Endometrial microvascular endothelial cells (primary cell): Measurements from ENCODE around the gene FBRSL1. TPM values are rescaled to one million over a fixed set of nuclear protein-coding genes. Genes with fewer than 3 reads are reported as not detected.
"Not testable (repeated sequence)": the region's sequence is repeated elsewhere in the genome, so short reads cannot be mapped to it uniquely, and the experiment has no call there.

Experiments
- in situ Hi-C: cut with HindIII; loops from 2 replicates; pipeline ENCODE4 v1.10.0; 2017; ENCODE audit warnings: low sequenced_read_pairs, low pct_unique_long_range_greater_than_20kb; ENCODE audit errors: inconsistent ontology term
- total RNA-seq: library from RNA; depleted of rRNA; stranded (reverse); fragments of >200 nt; gene quantifications from one replicate; pipeline ENCODE4 v1.2.3, GENCODE V29; 2015; ENCODE audit errors: inconsistent ontology term

FBRSL1 gene
- total RNA-seq, 1 donor from 2014 or later, result 8.3 TPM

DNA sequence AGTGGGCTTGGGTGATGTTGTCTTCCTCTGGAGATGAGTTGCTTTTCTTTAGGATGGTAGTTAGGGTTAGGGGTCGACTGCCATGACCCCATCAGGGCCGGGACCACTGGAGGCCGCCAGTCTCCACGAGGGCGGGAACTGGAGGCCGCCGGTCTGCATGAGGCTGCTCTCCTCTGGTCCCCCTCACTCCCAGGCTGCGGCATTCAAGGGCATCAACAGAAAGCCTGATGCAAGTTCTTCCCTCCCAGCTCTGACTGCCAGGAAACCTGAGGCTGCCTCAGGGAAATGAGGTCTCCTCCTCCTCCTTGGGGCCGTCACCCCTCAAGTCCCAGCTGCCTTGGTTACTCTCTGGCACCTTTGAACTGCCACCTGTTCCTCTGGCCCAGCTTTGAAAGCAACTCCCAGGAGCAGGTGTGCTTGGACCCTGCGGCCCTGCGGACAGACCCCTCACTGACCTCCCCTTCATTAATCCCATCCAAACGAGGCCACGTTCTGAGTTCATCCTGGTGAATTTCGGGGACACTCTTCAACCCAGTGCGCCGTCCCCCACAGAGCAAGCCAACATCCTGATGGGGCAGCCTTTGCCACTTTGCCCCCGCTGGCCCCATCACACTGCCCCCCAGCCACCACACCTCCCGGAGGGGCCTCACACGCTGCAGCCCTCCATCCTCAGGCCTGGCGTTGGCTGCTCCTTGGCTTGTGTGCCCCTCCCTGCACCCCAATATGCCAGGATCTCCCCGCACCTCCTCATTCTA is 37.2 kb upstream of the FBRSL1 start:
- in situ Hi-C loops, result no loop called here

DNA sequence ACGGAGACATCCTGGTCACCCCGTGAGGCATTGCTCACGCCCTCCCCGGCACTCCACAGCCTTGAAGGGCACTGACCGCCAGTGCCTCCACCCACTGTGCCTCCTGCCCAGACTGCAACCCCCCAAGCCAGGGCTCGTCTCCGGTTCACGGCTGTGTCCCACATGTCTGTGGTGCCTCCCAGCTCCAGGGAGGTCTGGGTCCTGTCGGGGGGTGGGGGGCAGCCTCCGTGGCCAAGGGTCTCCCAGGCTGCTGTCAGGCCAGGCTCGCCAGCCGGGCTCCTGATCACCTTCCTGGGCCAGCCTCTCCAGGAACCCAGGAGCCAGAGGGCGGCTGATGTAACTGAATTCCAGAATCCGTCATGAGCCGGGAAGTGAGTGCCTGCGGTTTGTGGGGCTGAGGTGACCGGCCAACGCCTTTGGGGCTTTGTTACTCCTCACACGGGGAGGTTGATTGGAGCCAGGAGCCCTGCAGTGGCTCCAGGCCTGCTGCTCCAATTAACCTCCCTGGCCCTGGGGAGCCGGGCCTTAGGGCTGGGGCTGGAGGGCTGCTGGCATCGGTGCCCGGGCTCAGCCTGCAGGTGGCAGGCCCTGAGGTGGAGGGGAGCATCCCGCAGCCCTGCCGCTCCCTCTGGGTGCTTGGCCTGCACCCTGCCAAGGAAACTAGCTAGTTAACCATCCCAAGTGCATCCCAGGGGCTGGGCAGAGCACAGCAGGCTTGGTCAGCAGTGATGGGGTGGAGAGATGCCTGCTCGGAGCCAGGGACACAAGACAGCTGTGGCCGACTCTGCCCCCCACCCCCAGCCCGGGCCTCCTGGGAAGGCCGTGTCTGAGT is 36.4 kb upstream of the FBRSL1 start:
- in situ Hi-C loops, result no loop called here

DNA sequence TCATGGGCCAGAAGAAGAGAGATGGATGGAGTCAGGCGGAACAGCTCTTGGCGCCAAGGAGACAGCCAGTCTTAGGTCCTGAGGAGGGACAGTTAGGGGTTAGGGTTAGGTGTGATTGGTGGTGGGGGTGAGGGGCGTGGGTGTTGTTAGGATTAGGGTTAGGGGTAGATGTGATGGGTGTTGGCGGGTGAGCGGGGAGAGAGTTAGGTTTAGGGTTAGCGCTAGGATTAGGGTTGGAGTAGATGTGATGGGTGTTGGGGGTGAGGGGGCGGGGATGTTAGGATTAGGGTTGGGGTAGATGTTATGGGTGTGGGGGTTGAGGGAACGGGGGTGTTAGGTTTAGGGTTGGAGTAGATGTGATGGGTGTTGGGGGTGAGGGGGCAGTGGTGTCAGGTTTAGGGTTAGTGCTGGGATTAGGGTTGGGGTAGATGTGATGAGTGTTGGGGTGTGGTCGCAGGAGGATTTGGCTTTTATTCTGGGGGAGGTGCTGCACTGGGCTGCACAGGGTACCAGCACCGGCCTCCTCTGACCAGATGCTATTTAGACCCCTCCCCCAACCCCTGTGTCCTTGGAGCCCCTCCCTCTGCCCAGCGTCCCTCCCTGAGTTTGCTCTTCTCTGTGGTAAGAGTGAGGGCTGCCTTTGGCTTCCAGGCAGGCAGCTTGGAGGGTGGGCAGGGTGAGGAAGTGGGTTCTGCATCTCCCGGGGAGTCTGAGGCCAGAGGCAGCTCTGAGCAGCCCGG is 35.6 kb upstream of the FBRSL1 start:
- in situ Hi-C loops, result no loop called here

DNA sequence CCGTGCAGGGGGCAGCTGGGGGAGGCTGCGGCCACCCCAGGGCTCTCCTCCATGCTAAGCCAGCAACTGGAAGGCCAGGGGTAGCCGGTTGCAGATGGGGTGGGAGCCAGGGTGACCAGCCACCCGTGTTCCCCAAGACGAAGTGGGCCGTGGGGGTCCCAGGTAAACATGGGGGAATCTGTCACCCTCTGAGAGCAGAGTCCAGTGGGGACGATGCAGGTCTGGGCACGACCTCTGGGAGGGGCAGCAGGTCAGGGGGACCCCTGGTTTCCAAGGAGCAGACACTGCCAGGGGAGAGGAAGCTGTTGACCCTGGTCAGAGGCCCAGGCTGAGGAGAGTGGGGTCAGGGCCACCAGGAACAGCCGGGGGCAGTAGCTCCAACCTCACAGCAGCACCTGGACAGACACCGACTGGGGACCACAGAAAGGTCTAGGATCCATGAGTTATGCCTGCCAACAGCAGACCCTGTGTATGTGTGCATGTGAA is 35.0 kb upstream of the FBRSL1 start:
- in situ Hi-C loops, result no loop called here

DNA sequence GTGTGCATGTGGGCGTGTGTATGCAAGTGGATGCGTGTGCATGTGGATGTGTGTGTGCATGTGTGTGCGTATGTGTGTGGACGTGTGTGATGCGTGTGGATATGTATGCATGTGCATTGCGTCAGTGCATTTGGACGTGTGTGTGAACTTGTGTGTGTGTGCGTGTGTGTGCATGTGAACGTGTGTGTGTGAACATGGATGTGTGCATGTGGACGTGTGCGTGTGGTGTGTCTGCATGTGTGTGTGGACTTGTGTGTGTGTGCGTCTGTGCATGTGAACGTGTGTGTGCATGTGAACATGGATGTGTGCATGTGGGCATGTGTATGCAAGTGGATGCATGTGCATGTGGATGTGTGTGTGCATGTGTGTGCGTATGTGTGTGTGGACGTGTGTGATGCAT is 34.4 kb upstream of the FBRSL1 start:
- in situ Hi-C loops, result no loop called here

DNA sequence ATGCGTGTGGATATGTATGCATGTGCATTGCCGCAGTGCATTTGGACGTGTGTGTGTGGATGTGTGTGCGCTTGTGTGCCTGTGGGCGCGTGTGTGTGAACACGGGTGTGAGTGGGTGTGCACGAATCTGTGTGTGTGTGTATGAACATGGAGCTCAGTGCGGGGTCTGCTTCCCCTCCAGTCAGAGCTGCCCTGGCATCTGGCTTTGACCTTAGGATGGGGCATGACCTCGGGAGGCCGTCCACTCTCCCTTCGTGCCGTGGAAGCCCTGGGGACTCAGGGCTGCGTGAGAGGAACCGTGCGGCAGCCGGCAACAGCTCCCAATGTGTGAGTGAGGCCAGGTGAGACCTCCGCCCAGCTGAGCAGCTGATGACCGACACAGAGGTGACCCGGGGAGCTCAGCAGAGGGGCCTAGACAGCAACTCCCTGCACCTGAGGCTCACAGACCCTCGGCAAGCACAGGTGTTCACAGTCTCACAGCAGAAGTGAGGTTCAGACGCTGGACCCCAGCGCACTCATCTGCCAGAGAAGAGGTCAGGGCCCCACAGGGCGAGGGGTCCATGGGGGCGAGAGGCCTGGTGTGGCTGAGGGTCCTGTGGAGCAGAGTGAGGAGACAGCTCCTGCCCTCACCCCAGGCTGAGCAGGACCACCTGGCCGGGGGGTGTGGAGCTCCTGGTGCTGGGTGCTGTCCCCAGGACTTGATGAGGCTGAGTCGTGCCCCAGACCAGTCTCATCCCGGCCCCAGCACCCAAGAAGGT is 33.6 kb upstream of the FBRSL1 start:
- in situ Hi-C loops, result no loop called here

DNA sequence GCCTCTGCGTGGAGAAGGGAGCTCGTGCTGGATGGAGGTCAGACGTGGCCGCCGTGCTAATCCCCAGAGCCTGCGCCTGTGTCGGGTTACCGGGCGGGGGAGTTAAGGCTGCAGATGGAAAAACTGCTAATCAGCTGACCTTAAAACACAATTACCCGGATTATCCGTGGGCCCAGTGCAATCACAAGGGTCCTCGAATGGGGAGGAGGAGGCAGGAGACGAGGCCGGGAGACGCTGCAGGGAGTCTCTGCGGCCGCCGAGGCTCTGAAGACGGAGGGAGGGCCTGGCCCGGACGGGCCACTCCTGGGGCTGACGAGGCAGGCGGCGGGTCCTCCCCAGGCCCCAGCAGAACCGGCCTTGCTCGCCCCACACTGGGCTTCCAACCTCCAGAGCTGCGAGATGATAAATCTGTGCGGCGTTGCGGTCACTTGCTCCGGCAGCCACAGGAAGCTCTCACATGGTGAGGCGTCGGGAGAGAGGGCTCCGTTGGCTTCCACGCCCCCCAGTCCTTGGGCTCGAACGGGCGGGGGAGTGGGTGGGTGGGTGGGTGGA is 32.9 kb upstream of the FBRSL1 start:
- in situ Hi-C loops, result no loop called here

DNA sequence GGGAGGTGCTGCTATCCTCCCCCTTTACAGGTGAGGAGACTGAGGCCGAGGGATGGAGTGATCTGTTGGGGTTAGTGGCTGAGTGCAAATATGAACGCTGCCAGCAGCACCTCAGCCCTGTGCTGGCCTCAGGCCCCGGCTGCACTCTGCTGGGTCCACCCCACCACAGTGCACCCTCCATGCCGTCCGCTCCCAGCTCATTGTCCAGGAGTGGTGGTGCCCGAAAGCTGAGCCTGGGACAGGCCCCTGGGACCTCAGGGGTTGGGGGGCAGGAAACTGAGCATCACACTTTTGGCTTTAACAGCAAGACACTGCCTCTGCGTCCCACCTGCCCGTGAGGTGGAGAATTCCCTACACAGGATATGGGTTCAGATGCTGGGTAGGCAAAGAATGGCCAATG is 31.5 kb upstream of the FBRSL1 start:
- in situ Hi-C loops, result no loop called here

DNA sequence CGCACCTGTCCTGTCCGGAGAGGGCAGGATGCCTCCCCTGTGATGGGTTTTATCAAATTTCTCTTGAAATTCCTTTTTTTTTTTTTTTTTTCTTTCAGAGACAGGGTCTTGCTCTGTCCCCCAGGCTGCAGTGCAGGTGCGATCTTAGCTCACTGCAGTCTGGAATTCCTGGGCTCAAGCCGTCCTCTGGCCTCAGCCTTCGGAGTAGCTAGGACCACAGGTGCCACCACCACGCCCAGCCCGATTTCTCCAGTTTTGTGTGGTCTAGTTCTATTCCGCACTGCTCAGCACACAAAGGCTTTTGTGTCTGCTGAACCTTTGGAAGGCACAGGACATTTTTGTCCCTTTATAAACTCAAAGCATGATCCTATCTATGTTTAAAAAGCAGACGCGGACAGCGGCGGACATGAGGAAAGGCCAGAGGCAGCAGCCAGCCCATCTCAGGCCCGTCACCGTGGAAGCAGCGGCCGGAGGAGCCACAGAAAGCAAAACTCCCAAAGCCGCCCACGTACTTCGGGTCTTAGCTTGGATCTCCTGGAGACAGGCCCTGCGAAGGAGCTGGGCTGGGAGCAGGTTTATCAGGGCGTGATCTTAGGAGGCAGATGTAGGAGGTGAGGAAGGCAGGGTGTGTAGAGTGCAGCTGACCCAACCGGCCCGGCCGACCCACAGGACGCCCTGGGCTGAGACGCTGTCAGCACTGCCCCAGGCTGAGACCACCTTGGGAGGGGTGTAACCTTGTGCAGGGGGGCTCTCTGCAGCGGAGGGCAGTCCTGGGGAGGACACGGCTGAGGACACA is 30.9 kb upstream of the FBRSL1 start:
- in situ Hi-C loops, result no loop called here

DNA sequence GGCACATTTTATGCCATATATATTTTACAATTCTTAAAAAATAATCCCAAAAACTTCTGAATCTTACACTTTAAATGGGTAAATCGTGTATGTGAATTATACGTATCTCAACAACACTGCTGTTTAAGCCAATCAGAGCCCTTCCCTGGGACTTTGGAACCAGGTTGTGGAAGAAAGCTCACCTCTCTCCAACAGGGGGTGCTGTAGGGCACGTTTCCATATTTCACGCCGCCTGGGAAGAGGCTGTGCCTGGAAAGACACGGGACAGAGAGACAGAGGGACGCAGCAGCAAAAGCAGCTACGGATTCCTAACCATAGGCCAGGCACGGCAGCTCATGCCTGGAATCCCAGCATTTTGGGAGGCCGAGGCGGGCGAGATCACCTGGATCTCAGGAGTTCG is 29.4 kb upstream of the FBRSL1 start:
- in situ Hi-C loops, result no loop called here

DNA sequence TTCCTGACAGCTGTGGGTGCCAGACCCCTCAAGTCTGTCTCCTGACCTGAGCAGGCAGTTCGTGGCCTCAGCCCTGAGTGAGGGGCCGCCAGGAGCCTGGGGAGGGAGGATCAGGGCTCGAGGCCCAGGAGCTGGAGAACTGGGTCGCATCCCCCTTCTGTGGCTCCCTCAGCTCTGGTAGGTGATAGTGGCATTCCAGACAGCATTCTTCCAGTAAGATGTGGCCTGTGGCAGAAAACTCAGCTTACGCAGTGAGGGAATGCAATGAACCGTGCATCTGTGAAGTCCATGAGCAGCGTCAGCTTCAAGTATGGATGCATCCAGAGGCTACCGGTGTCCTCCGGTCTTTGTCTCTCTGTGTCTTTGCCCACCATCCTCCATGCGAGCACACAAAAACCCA is 28.4 kb upstream of the FBRSL1 start:
- in situ Hi-C loops, result no loop called here

DNA sequence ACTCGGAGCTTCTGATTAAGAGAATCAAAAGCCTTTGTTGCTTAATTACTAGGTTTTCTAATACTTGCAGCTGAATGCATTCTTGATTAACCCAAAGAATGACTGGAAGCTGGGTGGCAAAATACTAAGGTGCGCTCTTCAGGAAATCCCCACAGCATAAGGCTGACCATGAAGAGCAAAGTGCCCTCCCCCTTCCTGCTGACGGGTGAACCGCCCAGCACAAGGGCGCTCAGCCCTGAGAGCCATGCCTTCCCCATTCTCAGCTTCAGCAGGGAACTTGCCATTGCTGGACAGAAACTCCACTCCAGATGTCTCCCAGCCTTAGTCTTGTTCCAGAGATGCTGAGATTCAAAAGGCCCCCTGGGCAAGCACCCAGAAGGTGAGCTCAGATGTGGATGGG is 27.2 kb upstream of the FBRSL1 start:
- in situ Hi-C loops, result no loop called here

DNA sequence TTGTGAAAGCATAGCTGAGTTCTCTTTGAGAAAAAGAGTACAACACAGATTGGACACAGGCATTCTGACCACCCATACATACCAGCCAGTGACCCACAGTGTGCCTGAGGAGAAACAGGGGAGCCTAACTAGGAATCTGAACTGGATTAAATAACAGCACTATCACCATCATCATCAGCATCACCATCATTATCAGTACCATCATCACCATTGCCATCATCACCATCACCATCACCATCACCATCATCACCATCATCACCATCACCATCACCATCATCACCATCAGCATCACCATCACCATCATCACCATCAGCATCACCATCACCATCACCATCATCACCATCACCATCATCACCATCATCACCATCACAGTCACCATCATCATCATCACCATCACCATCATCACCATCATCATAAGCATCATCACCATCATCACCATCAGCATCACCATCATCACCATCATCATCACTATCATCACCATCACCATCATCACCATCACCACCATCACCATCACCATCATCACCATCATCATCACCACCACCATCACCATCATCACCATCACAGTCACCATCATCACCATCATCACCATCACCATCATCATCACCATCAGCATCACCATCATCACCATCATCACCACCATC is 26.5 kb upstream of the FBRSL1 start:
- in situ Hi-C loops, result not testable (repeated sequence)

DNA sequence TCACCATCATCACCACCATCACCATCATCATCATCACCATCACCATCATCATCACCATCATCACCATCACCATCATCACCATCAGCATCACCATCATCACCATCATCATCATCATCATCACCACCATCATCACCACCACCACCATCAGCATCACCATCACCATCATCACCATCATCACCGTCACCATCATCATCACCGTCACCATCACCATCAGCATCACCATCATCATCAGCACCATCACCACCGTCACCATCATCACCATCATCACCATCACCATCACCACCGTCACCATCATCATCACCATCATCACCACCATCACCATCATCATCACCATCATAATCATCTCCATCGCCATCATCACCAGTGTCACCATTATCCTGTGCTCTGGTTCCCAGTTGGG is 25.6 kb upstream of the FBRSL1 start:
- in situ Hi-C loops, result not testable (repeated sequence)

DNA sequence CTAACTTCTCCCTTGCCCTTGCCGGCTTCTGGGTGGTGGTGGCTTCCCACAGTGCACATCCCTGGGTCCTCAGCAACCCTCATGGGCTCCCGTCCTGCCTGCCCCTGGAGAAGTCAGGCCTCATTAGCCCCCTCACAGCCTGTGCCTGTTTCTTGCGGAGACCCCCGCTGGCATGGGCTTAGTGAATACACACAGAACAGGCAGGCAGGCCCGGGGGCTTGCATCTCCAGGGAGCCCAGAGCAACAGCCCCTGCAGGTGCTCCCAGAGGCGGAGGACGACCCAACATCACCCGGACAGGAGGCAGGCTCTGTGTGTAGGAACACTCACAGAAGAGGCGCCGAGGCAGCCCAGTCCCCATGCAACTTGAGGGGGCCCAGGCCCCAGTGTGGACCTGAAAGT is 25.1 kb upstream of the FBRSL1 start:
- in situ Hi-C loops, result no loop called here

DNA sequence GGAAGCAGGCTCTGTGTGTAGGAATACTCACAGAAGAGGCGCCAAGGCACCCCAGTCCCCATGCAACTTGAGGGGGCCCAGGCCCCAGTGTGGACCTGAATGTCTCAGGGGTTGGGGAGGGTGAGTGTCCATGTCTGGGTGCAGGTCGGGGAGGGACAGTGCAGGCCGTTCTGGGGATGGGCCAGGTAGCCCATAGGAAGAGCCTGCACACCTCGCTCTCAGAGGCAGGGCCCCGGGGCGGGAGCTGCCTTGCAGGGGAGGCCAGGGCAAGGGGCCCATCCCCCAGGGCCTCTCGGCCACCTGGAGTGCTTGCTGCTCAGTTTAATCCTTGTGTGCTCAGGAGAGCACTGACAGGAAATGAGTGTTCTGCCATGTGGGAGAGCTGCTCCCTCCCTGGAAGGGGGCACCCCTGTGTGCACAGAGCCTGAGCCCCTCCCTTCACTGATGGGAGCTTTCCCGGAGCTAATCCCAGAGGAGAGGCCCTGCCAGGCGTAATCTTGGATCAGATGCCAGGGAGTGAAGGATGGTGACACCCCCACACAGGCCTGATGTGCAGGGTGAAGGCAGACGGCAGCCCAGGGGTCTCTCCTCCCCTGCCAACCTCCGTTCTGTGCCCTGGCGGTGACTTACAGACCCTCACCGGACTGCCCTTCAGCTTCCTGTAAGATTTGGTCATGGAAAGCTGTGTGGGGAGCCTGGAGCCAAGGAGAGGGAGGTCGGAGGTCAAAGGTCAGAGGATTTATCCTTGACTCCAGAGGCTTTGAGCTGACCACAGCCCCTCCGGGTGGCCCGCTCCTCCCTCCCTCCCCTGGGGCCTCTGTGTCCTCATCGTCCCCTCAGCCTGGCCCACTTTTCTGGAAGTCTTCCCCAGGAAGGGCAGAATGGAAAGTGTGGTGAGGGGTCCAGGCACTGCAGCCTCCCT is 24.4 kb upstream of the FBRSL1 start:
- in situ Hi-C loops, result no loop called here
